ENCODE measurements around the gene PDAP1.
"Not testable (repeated sequence)": the region's sequence is repeated elsewhere in the genome, so short reads cannot be mapped to it uniquely, and the experiment has no call there.

Gene PDAP1

DNA sequence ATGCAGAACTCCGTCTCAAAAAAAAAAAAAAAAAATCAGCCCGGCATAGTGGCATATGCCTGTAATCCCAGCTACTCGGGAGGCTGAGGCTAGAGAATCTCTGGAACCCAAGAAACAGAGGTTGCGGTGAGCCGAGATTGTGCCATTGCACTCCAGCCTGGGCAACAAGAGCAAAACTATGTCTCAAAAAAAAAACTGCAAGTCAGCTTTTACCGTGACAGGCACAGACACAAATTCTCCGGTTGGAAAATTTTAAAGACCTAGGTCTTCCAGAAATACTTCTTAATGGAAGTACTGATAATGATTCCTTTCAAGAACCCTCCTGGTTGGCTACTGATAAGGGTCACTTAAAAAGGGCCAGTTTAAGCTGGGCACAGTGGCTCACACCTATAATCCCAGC is 53.3 kb downstream of the PDAP1 start:
- DNase-seq: no peak
- Histone ChIP-seq H3K4me3 (ENCODE audit: insufficient read depth, low read depth, low read length, poor library complexity, severe bottlenecking) (no peak overlapping the region), H3K9me3 (ENCODE audit: control insufficient read depth, low read length) (no peaks in the 10 kb centered on the region), H3K36me3 (ENCODE audit: control insufficient read depth, insufficient read depth, low read length) (peaks cover 74% of the 10 kb centered on the region), H3K27me3 (replicated peaks; ENCODE audit: control insufficient read depth, insufficient read depth, low read length, poor library complexity, severe bottlenecking) (no peaks in the 10 kb centered on the region), H3K27ac (ENCODE audit: insufficient read depth, low read length, poor library complexity, severe bottlenecking) (no peak overlapping the region), H3K4me1 (ENCODE audit: control insufficient read depth, insufficient read depth, low read length, poor library complexity, severe bottlenecking) (no peaks in the 10 kb centered on the region)

DNA sequence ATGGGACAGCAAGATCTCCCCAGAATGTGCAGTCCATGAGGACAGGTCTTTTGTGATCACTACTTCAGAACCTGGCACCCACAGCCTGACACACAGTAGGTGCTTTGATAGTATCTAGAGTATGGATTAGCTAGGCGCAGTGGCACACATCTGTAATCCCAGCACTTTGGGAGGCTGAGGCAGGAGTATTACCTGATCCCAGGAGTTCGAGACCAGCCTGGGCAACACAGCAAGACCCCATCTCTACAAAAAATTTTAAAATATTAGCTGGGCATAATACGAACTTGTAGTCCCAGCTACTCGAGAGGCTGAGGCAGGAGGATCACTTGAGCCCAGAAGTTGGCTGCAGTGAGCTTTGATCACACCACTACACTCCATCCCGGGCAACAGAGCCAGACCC is 56.1 kb downstream of the PDAP1 start:
- no peak overlapping the region for H3K27ac ChIP-seq (ENCODE audit: insufficient read depth, low read length, poor library complexity, severe bottlenecking)
- H3K36me3 ChIP-seq (ENCODE audit: control insufficient read depth, insufficient read depth, low read length): peaks cover 71% of the 10 kb centered on the region
- no peaks in the 10 kb centered on the region for H3K4me1 ChIP-seq (ENCODE audit: control insufficient read depth, insufficient read depth, low read length, poor library complexity, severe bottlenecking)
- H3K4me3 ChIP-seq (ENCODE audit: insufficient read depth, low read depth, low read length, poor library complexity, severe bottlenecking): no peak overlapping the region
- H3K27me3 ChIP-seq (replicated peaks; ENCODE audit: control insufficient read depth, insufficient read depth, low read length, poor library complexity, severe bottlenecking): no peaks in the 10 kb centered on the region
- H3K9me3 ChIP-seq (ENCODE audit: control insufficient read depth, low read length): no peaks in the 10 kb centered on the region
- no peak for DNase-seq

DNA sequence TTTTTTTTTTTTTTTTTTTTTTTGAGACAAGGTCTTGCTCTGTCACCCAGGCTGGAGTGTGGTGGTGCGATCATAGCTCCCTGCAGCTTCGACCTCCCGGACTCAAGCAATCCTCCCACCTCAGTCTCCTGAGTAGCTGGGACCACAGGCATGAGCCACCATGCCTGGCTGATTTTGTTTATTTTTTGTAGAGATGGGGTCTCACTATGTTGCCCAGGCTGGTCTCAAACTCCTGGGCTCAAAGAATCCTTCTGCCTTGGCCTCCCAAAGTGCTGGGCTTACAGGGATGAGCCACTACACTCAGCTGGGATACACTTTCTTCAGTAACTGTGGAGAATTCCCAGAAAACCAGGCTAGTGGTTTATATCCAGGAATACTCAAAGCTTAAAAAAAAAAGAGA is 57.8 kb downstream of the PDAP1 start:
- H3K9me3 ChIP-seq (ENCODE audit: control insufficient read depth, low read length); H3K27me3 ChIP-seq (replicated peaks; ENCODE audit: control insufficient read depth, insufficient read depth, low read length, poor library complexity, severe bottlenecking); H3K4me1 ChIP-seq (ENCODE audit: control insufficient read depth, insufficient read depth, low read length, poor library complexity, severe bottlenecking); H3K27ac ChIP-seq (ENCODE audit: insufficient read depth, low read length, poor library complexity, severe bottlenecking); H3K4me3 ChIP-seq (ENCODE audit: insufficient read depth, low read depth, low read length, poor library complexity, severe bottlenecking); DNase-seq: not testable (repeated sequence)
- H3K36me3 ChIP-seq (ENCODE audit: control insufficient read depth, insufficient read depth, low read length): peaks cover 75% of the 10 kb centered on the region

Data from effector memory CD4-positive, alpha-beta T cell (primary cell).